Chondrocyte (in vitro differentiated cells): ENCODE results near the gene MARCHF10. TPM values are rescaled to one million over a fixed set of nuclear protein-coding genes. Genes with fewer than 3 reads are reported as not detected.
A peak's percentile ranks its signal among the peaks of the same experiment; 100 is the strongest.

Source experiments
- DNase-seq: peaks from one replicate; pipeline ENCODE4 v3.0.0; 2021; ENCODE audit warnings: mixed read lengths, low spot score
- H3K27ac Mint-ChIP-seq: one replicate; pipeline ENCODE4 v1.8.0; 2021; ENCODE audit warnings: mild to moderate bottlenecking, moderate library complexity, mixed read lengths; ENCODE audit not compliant: unreplicated experiment
- H3K27me3 Mint-ChIP-seq: 2 replicates; pipeline ENCODE4 v1.8.0; 2021; ENCODE audit warnings: low read depth, mixed read lengths
- H3K36me3 Mint-ChIP-seq: 2 replicates; pipeline ENCODE4 v1.8.0; 2021; ENCODE audit warnings: low read depth, mixed read lengths
- H3K4me1 Mint-ChIP-seq: 2 replicates; pipeline ENCODE4 v1.8.0; 2021; ENCODE audit warnings: low read depth, mild to moderate bottlenecking, mixed read lengths
- H3K4me3 Mint-ChIP-seq: one replicate; pipeline ENCODE4 v1.8.0; 2021; ENCODE audit warnings: mild to moderate bottlenecking, moderate library complexity, mixed read lengths; ENCODE audit not compliant: unreplicated experiment
- H3K9me3 Mint-ChIP-seq: 2 replicates; pipeline ENCODE4 v1.8.0; 2021; ENCODE audit warnings: low read depth, mixed read lengths
- total RNA-seq: library from RNA; stranded (reverse); gene quantifications from 3 replicates; pipeline ENCODE4 v1.2.1, GENCODE V29; 2021
- TF ChIP-seq, protein P1 (sequence below): fragments of 200-600 bp; sonication (generic); IDR thresholded peaks from 2 replicates; pipeline ENCODE4 v1.5.0; 2021; ENCODE audit warnings: antibody characterized with exemption, mild to moderate bottlenecking, moderate library complexity

The MARCHF10 gene
- total RNA-seq, 1 donor from 2014 or later = 0.17 TPM

DNA sequence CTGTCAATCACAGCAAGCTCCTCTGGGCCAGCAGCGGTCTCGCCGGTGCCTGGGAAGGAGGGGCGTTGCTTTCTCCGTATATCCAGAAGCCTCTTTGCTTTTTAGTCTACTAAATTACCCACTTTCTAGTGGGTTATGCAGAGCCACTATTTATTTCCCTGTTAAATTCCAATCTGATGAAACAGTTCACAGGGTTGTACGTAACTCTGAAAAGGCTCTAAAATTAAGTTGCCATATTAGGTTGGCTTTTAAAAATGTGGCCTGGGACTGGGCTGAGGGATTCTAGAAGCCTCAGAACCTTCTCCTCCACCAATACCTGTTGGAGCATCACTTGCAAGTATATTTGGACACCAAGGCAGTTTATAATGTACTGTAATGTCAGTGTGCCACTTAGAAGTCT lies 27.2 kb downstream of the MARCHF10 start:
- Mint-ChIP-seq H3K27me3 (no peaks in the 10 kb centered on the region), H3K4me1 (peaks cover 44% of the 10 kb centered on the region), H3K36me3 (peaks cover 6% of the 10 kb centered on the region), H3K27ac (peak overlapping the region; percentile 90), H3K9me3 (peaks cover 15% of the 10 kb centered on the region), H3K4me3 (peak overlapping the region; percentile 4)
- TF ChIP-seq, protein P1, sequence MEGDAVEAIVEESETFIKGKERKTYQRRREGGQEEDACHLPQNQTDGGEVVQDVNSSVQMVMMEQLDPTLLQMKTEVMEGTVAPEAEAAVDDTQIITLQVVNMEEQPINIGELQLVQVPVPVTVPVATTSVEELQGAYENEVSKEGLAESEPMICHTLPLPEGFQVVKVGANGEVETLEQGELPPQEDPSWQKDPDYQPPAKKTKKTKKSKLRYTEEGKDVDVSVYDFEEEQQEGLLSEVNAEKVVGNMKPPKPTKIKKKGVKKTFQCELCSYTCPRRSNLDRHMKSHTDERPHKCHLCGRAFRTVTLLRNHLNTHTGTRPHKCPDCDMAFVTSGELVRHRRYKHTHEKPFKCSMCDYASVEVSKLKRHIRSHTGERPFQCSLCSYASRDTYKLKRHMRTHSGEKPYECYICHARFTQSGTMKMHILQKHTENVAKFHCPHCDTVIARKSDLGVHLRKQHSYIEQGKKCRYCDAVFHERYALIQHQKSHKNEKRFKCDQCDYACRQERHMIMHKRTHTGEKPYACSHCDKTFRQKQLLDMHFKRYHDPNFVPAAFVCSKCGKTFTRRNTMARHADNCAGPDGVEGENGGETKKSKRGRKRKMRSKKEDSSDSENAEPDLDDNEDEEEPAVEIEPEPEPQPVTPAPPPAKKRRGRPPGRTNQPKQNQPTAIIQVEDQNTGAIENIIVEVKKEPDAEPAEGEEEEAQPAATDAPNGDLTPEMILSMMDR = no peak
- DNase-seq = no peak

DNA sequence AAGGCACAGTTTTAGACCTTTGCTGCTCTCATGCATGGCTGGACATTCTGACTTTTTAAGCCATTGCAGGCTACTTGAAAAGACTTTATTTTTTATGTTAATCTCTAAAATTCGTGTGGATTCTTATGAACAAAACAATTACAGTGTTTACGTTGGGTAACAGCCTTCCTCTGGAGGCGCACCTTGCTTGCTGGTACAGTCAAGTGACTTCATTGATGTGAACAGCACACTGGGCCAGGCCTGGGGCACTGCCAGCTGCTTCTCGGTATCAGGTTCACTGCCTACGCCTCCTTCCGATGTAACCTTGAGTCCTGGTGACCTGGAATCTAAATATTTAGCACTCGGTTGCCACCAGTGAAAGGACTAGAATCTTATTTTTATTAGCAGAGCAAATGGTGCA lies 27.8 kb downstream of the MARCHF10 start:
- TF ChIP-seq, protein P1 = no peak
- H3K27me3 Mint-ChIP-seq = no peaks in the 10 kb centered on the region
- DNase-seq = no peak

DNA sequence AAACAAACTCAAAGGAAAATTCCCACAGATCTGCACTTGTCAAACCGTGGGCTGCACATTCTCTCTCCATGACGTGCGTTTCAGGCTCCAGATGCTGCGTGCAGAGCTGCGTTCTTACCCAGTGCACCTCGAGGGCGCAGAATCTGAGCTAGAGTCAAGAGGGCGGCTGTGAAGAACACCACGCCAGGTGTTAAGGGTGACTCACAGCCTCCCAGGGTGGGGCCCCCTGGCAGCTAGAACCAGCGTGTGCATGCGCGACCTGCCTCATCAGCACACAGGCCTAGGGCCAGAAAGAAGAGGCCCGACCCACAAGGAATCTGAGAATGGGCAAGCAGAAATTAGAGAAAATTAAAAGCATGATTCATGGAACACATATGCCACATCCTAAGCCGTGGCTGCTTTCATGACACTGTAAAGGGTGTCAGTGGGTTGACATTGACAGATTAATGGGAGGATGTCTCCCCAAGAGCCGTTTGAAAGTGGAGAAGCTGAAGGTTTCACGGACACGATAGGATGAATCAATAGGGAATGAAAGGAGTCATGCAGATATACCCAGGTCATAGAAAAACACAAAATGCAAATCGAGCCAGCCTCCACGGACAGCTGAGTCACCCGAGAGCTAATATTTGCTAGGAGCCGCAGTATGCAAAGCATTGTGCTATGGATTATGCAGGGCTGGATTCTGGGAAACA lies 29.0 kb downstream of the MARCHF10 start:
- no peak for DNase-seq

More for the DNA sequence above, 27.8 kb downstream of the MARCHF10 start:
- Mint-ChIP-seq H3K9me3 (peaks cover 12% of the 10 kb centered on the region), H3K4me3 (no peak overlapping the region), H3K27ac (peak overlapping the region; percentile 90), H3K36me3 (peaks cover 6% of the 10 kb centered on the region), H3K4me1 (peaks cover 44% of the 10 kb centered on the region)

DNA sequence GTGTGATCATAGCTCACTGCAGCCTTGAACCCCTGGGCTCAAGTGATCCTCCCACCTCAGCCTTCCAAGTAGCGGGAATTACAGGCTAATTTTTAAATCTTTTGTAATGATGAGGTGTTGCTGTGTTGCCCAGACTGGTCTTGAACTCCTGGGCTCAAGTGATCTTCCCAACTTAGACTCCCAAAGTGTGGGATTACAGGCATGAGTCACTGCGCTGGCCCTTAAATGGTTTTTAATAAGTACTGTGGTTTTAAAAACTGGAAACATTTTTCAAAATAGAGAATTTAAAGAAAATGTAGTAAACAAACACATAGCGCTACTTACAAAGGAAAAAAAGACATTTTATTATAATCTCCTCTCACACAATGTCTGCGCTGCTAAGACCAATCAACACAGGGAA lies 32.2 kb downstream of the MARCHF10 start:
- peaks cover 8% of the 10 kb centered on the region for H3K9me3 Mint-ChIP-seq

More for the DNA sequence above, 29.0 kb downstream of the MARCHF10 start:
- Mint-ChIP-seq H3K27me3 (no peaks in the 10 kb centered on the region), H3K36me3 (peaks cover 5% of the 10 kb centered on the region), H3K4me3 (peak overlapping the region; percentile 50), H3K27ac (peak overlapping the region; percentile 97), H3K9me3 (peaks cover 7% of the 10 kb centered on the region), H3K4me1 (peaks cover 44% of the 10 kb centered on the region)
- TF ChIP-seq, protein P1 = peak; percentile 11

DNA sequence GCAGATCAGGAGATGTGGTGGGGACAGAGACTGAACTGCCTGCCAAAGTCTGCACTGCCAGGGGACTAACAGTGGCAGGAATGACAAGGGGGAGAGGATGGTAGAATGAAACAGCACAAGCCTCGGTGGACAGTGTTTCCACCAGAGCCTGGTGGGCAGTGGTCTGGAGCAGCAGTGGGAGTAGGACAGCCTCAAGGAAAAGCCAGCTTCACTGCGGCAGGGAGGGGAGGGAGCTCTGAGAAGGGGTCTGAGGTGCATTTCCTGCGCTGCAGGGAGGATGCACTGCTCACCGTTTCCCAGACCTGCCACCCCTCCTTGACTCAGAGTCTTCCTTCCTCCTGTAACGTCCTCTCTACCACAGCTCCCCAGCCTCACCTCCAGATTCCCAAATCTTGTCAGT lies 33.8 kb downstream of the MARCHF10 start:
- no peak overlapping the region for H3K27ac Mint-ChIP-seq
- H3K9me3 Mint-ChIP-seq = peaks cover 8% of the 10 kb centered on the region
- peaks cover 3% of the 10 kb centered on the region for H3K36me3 Mint-ChIP-seq
- H3K4me3 Mint-ChIP-seq = no peak overlapping the region
- TF ChIP-seq, protein P1 = no peak
- peaks cover 15% of the 10 kb centered on the region for H3K4me1 Mint-ChIP-seq
- H3K27me3 Mint-ChIP-seq = no peaks in the 10 kb centered on the region
- no peak for DNase-seq

More for the DNA sequence above, 32.2 kb downstream of the MARCHF10 start:
- Mint-ChIP-seq H3K4me1 (peaks cover 27% of the 10 kb centered on the region), H3K27me3 (no peaks in the 10 kb centered on the region), H3K4me3 (no peak overlapping the region), H3K27ac (no peak overlapping the region), H3K36me3 (peaks cover 3% of the 10 kb centered on the region)
- no peak for DNase-seq
- TF ChIP-seq, protein P1 = no peak
